Nephron progenitor cell (in vitro differentiated cells): ENCODE results near the gene CCNY.

Experiments
- DNase-seq: peaks from one replicate; pipeline ENCODE4 v3.0.0; 2021
- H3K27ac Mint-ChIP-seq: 2 replicates; pipeline ENCODE4 v1.8.0; 2021; ENCODE audit warnings: mild to moderate bottlenecking, moderate library complexity, mixed read lengths
- H3K27me3 Mint-ChIP-seq: 2 replicates; pipeline ENCODE4 v1.8.0; 2021; ENCODE audit warnings: mild to moderate bottlenecking, low read depth, mixed read lengths; ENCODE audit not compliant: poor library complexity
- H3K36me3 Mint-ChIP-seq: 2 replicates; pipeline ENCODE4 v1.8.0; 2021; ENCODE audit warnings: low read depth, mixed read lengths
- H3K4me1 Mint-ChIP-seq: 2 replicates; pipeline ENCODE4 v1.8.0; 2021; ENCODE audit warnings: mixed read lengths
- H3K4me3 Mint-ChIP-seq: 2 replicates; pipeline ENCODE4 v1.8.0; 2021; ENCODE audit warnings: mild to moderate bottlenecking, moderate library complexity, mixed read lengths
- H3K9me3 Mint-ChIP-seq: 2 replicates; pipeline ENCODE4 v1.8.0; 2021; ENCODE audit warnings: mild to moderate bottlenecking, moderate library complexity, mixed read lengths
- TF ChIP-seq, protein P1 (sequence below): fragments of 200-600 bp; sonication (generic); IDR thresholded peaks from 2 replicates; pipeline ENCODE4 v1.5.0; 2021; ENCODE audit warnings: antibody characterized with exemption

The CCNY gene

GRCh38 chr10:35540296-35541164 lies 204.2 kb downstream of the CCNY start:
- H3K9me3 Mint-ChIP-seq, result peaks cover 38% of the 10 kb centered on the region
- no peaks in the 10 kb centered on the region for H3K27me3 Mint-ChIP-seq
- H3K4me1 Mint-ChIP-seq, result peaks cover 3% of the 10 kb centered on the region
- H3K36me3 Mint-ChIP-seq, result peaks cover 69% of the 10 kb centered on the region
- H3K4me3 Mint-ChIP-seq, result no peak overlapping the region
- H3K27ac Mint-ChIP-seq, result no peak overlapping the region
- TF ChIP-seq, protein P1, sequence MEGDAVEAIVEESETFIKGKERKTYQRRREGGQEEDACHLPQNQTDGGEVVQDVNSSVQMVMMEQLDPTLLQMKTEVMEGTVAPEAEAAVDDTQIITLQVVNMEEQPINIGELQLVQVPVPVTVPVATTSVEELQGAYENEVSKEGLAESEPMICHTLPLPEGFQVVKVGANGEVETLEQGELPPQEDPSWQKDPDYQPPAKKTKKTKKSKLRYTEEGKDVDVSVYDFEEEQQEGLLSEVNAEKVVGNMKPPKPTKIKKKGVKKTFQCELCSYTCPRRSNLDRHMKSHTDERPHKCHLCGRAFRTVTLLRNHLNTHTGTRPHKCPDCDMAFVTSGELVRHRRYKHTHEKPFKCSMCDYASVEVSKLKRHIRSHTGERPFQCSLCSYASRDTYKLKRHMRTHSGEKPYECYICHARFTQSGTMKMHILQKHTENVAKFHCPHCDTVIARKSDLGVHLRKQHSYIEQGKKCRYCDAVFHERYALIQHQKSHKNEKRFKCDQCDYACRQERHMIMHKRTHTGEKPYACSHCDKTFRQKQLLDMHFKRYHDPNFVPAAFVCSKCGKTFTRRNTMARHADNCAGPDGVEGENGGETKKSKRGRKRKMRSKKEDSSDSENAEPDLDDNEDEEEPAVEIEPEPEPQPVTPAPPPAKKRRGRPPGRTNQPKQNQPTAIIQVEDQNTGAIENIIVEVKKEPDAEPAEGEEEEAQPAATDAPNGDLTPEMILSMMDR, result no peak
- no peak for DNase-seq

DNA sequence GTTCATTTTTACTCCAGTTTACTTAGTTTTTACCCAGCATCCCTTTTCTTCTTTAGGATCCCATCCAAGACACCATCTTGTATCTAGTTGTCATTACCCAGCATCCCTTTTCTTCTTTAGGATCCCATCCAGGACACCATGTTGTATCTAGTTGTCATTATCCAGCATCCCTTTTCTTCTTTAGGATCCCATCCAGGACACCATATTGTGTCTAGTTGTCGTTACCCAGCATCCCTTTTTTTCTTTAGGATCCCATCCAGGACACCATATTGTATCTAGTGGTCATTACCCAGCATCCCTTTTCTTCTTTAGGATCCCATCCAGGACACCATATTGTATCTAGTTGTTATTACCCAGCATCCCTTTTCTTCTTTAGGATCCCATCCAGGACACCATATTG lies 205.4 kb downstream of the CCNY start:
- H3K36me3 Mint-ChIP-seq, result peaks cover 57% of the 10 kb centered on the region

DNA sequence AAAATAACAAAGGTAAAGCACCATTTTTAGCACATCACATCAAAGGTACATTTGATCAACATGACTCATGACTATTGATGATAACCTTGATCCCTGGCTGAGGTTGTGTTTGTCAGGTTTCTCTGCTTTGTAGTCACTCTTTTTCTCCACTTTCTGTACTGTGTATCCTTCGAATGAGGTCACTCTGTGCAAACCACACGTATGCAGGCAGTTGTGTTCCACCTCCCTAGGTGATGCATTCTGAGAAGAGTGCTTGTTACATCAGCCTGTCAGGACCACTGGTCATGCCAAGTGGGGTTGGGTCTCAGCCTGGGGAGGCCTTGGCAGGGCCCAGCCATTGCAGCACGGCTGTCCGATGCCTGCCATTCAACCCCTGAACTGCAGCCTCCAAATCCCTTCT lies 206.0 kb downstream of the CCNY start:
- H3K4me3 Mint-ChIP-seq, result no peak overlapping the region
- DNase-seq, result no peak
- H3K36me3 Mint-ChIP-seq, result peaks cover 52% of the 10 kb centered on the region
- peaks cover 23% of the 10 kb centered on the region for H3K9me3 Mint-ChIP-seq
- no peaks in the 10 kb centered on the region for H3K27me3 Mint-ChIP-seq
- TF ChIP-seq, protein P1, result no peak
- no peak overlapping the region for H3K27ac Mint-ChIP-seq
- peaks cover 4% of the 10 kb centered on the region for H3K4me1 Mint-ChIP-seq

More for the DNA sequence above, 205.4 kb downstream of the CCNY start:
- Mint-ChIP-seq H3K4me3 (no peak overlapping the region), H3K27me3 (no peaks in the 10 kb centered on the region), H3K9me3 (peaks cover 27% of the 10 kb centered on the region), H3K27ac (no peak overlapping the region), H3K4me1 (peaks cover 4% of the 10 kb centered on the region)
- DNase-seq, result no peak
- TF ChIP-seq, protein P1, result no peak

- TF ChIP-seq, protein P1, result no peak
- H3K36me3 Mint-ChIP-seq, result peaks cover 30% of the 10 kb centered on the region
- peak overlapping the region; percentile 86 for H3K27ac Mint-ChIP-seq
- H3K4me3 Mint-ChIP-seq, result no peak overlapping the region
- H3K9me3 Mint-ChIP-seq, result peaks cover 6% of the 10 kb centered on the region
- H3K4me1 Mint-ChIP-seq, result peaks cover 4% of the 10 kb centered on the region
- no peaks in the 10 kb centered on the region for H3K27me3 Mint-ChIP-seq
- DNase-seq, result no peak
Measured at GRCh38 chr10:35545079-35545657, 208.9 kb downstream of the CCNY start.

- Mint-ChIP-seq H3K36me3 (peaks cover 30% of the 10 kb centered on the region), H3K27ac (no peak overlapping the region), H3K4me3 (no peak overlapping the region), H3K4me1 (peaks cover 4% of the 10 kb centered on the region), H3K9me3 (no peaks in the 10 kb centered on the region), H3K27me3 (no peaks in the 10 kb centered on the region)
- no peak for DNase-seq
- TF ChIP-seq, protein P1, result no peak
Measured at GRCh38 chr10:35545878-35546590, 209.7 kb downstream of the CCNY start.
